Fibroblast of villous mesenchyme (primary cell): Measurements from ENCODE around the gene NRXN3. TPM values are rescaled to one million over a fixed set of nuclear protein-coding genes. Genes with fewer than 3 reads are reported as not detected.

Experiments used
- DNase-seq: peaks from one replicate; pipeline ENCODE4 v3.0.0-alpha.2; 2010; ENCODE audit warnings: low read depth
- H3K4me3 ChIP-seq: 2 replicates; pipeline ENCODE4 v1.5.1; 2011; ENCODE audit warnings: low read depth, mild to moderate bottlenecking, low read length
- CTCF ChIP-seq: IDR thresholded peaks from 2 replicates; pipeline ENCODE4 v1.5.1; 2012; ENCODE audit warnings: low read depth, mild to moderate bottlenecking, low read length; ENCODE audit not compliant: insufficient read depth
- total RNA-seq: library from RNA; depleted of rRNA; stranded (reverse); fragments of >200 nt; gene quantifications from 2 replicates; pipeline ENCODE4 v1.2.3, GENCODE V29; 2012

The NRXN3 gene
- total RNA-seq, 1 donor, result 7.3 TPM

GRCh38 chr14:79728331-79728730 lies 1558.2 kb downstream of the NRXN3 start:
- DNase-seq, result no peak
- no peak for TF ChIP-seq CTCF
- no peak overlapping the region for H3K4me3 ChIP-seq

GRCh38 chr14:79729731-79730130 lies 1559.6 kb downstream of the NRXN3 start:
- no peak overlapping the region for H3K4me3 ChIP-seq
- no peak for DNase-seq
- TF ChIP-seq CTCF, result no peak

- TF ChIP-seq CTCF, result no peak
- no peak for DNase-seq
Observed at GRCh38 chr14:79730196-79730595, 1560.0 kb downstream of the NRXN3 start.

GRCh38 chr14:79730953-79731352 lies 1560.8 kb downstream of the NRXN3 start:
- TF ChIP-seq CTCF, result no peak
- DNase-seq, result no peak
- no peak overlapping the region for H3K4me3 ChIP-seq

More at GRCh38 chr14:79730196-79730595, 1560.0 kb downstream of the NRXN3 start:
- H3K4me3 ChIP-seq, result no peak overlapping the region

- peak; percentile 54 for DNase-seq
- H3K4me3 ChIP-seq, result no peak overlapping the region
- no peak for TF ChIP-seq CTCF
Observed at GRCh38 chr14:79732911-79733655, 1562.9 kb downstream of the NRXN3 start.

GRCh38 chr14:79734151-79734550 lies 1564.0 kb downstream of the NRXN3 start:
- H3K4me3 ChIP-seq, result no peak overlapping the region
- TF ChIP-seq CTCF, result no peak
- DNase-seq, result no peak

GRCh38 chr14:79734656-79735055 lies 1564.5 kb downstream of the NRXN3 start:
- TF ChIP-seq CTCF, result no peak
- H3K4me3 ChIP-seq, result no peak overlapping the region
- no peak for DNase-seq
